GM21515 (cell line): ENCODE results near the gene SNED1.

ENCODE experiments used
- ATAC-seq: cut with Tn5 transposase; IDR thresholded peaks from one replicate; pipeline ENCODE4 v1.9.1; 2021; ENCODE audit not compliant: unreplicated experiment

Gene SNED1

DNA sequence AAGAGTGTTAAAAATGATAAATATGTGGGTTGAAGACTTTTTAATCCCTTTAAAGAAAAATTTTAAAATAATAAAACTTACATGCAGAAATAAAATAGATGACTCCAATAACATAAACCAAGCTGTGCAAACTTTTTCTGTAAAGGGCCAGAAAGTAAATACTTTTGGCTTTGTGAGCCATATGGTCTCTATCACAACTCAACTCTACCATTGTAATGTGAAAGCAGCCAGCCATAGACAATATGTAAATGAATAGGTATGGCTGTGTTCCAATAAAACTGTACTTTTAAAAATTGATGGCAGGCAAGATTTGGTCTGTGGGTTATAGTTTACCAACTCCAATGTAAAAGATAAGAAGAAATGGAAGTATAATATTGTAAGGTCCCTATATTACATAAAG is 45.2 kb downstream of the SNED1 start:
- no peak for ATAC-seq

DNA sequence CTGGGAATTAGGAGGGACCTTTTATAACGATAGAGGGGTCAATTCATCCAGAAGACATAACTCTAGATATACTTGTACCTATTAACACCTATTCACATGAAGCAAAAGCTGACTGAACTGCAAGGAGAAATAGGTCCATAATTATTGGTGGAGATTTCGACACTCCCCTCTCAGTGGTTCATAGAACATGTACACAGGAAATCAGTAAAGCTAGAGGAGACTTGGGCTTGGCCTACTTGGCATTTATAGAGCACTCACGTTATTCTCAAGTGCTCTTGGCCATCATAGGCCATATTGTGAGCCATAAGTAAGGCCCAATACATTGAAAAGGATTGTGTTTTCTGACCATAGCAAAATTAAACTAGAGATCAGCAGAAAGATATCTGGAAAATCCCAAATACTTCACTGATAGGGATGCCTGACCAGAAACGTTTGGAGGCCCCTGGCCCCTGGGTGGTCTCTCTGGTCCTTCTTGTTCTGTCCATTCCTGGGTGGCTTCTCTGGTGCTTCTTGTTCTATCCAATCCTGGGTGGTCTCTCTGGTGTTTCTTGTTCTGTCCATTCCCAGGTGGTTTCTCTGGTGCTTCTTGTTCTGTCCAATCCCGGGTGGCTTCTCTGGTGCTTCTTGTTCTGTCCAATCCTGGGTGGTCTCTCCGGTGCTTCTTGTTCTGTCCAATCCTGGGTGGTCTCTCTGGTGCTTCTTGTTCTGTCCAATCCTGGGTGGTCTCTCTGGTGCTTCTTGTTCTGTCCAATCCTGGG is 49.0 kb downstream of the SNED1 start:
- ATAC-seq, result no peak

DNA sequence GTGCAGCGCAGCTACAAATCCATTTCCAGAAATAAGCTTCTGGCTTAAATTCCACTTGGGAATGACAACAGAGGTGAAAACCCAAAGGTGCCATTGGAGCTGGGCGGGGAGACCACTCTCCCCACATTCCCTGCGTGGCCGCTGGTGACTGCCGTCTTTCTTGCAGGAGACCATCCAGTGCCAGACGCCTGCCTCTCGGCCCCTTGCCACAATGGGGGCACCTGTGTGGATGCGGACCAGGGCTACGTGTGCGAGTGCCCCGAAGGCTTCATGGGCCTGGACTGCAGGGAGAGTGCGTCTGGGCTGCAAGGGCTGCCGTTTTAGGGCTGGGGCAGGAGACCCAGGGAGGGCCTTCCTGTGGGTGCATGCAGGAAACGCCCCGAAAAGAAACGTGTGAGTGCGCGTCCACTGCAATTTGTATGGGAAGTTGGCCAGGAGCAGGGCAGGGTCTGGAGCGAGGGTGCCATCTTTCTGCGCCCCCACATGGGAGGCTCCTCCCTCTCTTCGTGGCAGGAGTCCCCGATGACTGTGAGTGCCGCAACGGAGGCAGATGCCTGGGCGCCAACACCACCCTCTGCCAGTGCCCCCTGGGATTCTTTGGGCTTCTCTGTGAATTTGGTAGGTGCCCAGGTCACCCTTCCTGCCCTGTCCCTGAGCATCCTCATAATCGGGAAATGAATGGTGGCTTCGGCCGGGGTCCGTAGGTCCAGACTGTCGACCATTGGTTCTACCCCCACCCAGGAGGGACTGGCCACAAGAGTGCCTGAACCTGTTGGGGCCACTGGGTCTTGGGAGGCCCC is 49.9 kb downstream of the SNED1 start:
- ATAC-seq, result no peak

DNA sequence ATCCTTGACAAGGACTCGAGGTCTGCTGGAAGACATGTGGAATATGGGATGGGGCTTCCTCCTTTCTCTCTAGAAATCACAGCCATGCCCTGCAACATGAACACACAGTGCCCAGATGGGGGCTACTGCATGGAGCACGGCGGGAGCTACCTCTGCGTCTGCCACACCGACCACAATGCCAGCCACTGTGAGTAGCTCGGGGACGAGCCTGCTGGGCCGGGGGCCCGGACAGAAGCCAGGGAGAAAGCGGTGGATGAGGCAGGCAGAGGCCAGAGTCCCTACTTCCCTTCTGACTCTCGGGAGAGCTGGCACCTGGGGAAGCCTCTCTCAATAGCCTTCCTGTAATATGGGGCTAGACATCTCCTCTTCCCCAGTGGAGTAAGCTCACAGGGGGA is 50.5 kb downstream of the SNED1 start:
- no peak for ATAC-seq

DNA sequence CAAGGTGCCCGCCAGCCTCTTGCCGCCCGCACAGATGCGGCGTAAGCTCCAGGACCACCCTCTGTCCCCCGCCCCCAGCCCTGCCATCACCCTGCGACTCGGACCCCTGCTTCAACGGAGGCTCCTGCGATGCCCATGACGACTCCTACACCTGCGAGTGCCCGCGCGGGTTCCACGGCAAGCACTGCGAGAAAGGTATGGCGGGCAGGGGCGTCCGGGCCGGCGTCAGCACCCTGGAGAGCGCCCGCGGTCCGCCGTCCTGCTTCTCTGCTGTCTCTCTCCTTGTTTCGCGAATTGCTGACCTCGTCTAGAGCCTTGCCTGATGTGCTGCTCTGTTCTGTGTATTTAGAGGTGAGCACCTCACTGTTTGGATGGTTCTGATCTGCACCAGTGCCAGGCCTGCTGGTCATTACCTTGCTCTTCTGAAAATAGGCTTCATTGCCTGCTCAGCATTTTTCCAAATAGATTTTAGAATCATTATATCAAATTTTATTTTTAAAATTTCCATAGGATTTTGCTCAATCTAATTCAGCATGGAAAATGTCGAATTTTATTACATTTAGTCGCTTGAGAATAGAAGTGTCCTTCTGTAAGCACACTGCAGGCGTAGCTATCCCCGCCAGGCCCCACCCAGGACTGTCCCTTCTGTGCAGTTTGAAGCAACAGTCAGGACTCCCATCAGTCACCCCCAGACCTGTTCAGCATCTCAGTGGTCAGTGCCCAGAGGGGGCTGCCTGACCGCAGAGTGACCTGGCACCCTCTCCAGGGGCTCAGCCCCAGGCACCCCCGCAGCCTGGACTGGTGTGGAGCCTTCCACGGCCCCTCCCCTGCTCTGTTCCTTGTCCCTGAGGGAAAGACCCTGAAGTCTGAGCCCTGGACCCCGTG is 51.6 kb downstream of the SNED1 start:
- ATAC-seq, result no peak

DNA sequence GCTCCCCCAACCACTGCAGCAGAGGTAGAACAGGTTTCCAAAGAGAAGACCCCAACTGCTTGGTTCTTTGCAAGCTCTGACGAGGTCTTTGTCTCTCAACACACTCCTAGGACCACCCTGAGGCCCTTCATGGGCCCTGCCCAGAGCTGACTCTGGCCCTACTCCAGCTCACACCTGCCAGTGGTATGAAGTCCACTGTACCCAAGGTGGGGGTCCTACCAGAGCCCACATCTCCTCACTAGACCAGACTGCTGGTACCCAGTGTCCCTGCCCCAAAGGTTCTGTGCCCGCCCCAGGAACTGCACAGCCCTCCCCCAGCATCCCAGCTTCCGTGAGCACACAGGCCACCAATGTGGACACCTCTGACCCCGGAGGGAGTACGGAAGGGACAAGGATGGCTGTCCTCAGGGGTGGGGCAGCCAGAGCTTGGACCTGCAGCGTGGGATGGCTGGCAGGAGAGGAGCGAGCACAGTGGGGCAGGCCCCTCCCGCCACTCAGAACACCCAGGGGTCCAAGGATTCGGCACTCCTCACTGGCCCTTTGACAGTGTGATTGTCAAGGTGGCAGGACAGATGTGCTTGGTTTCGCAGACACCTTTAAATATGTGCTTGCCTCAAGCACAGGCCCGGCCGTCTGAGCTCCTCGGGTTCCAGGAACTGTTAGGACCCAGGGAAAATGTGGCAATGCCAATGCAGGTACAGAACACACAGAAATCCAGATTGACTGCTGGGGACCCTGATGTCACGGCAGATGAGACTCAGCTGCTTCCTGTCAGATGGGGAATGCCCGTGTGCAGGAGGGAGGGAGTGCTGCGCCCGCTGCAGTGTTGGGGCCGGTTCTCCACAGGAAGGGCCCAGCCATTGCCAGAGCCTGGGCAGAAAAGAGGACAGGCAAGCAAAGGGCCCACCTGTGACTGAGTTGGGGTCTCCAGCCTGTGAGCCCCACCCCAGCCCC is 52.5 kb downstream of the SNED1 start:
- no peak for ATAC-seq

DNA sequence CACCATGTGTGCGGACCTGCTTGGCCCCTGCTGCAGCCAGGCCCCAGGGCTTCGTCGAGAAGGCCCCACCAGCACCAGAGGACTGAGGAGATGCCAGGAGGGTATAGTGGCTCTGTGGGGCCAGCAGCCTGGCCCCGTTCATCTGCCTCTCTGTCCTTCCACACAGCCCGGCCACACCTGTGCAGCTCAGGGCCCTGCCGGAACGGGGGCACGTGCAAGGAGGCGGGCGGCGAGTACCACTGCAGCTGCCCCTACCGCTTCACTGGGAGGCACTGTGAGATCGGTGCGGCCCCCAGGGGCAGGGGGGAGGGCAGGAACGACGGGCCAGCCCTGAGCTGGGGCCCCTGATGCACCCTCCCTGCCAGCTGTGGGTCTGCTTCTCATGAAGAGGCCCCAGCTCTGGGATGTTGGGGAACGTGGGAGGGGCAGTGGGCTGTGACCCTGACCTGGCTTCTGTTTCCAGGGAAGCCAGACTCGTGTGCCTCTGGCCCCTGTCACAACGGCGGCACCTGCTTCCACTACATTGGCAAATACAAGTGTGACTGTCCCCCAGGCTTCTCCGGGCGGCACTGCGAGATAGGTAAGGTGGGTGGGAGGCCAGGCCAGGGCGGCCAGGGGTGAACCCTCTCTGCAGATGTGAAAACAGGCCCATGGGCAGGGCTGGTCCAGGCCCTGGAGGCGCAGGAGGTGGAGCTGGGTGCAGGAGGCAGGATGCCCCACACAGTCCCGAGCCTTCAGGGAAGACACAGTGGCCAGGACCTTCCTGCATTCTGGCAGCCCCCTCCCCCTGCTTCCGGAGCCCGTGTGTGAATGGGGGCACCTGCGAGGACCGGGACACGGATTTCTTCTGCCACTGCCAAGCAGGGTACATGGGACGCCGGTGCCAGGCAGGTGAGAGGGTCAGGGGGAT is 53.4 kb downstream of the SNED1 start:
- ATAC-seq, result no peak

DNA sequence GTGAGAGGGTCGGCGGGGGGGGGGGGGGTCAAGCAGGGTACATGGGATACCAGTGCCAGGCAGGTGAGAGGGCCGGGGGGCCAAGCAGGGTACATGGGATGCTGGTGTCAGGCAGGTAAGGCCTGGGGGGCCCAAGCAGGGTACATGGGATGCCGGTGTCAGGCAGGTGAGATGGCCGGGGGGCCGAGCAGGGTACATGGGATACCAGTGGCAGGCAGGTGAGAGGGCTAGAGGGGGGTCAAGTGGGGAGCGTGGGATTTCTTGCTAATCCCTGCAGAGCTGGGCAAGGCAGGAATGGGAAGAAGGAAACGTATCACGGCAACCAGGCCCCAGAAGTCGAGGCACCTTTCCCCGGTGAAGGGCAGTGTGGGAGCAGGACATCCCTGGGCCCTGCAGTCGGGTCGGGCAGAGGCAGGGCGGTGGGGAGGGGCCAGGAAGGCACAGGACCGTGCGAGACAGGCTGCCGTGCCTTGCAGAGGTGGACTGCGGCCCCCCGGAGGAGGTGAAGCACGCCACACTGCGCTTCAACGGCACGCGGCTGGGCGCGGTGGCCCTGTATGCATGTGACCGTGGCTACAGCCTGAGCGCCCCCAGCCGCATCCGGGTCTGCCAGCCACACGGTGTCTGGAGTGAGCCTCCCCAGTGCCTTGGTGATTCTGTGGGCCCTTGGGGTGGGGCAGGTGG is 54.4 kb downstream of the SNED1 start:
- no peak for ATAC-seq

DNA sequence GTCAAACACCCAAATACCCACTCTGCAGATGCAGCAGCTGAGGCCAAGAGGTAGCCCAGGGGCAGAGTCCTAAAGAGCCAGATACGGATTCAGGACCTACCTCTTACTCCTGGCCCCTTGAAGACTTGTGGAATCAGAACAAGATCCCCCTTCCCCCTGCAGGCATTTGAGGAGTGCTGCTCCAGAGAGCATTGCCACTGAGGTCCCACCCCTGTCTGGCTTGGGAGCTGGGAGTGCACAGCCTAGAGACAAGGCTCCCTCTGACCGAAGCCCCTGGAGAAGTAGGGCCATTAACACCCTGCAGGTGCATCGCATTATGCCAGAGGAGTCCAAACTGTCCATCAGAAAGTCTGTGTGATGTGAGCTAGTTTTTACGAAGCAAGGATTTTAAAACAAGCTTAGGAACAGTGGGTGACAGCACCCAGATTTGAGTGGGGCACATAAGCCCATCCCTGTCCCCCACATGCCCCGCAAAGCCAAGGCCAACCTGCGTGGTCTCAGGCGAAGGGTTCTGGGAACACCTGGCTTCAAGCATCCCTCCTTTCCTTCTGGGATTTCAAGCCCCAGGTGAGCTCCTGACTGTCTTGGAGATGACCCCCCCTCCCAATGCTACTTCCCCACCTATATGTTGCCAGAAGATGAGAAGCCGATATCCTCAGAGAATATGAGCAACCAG is 55.3 kb downstream of the SNED1 start:
- ATAC-seq, result no peak

DNA sequence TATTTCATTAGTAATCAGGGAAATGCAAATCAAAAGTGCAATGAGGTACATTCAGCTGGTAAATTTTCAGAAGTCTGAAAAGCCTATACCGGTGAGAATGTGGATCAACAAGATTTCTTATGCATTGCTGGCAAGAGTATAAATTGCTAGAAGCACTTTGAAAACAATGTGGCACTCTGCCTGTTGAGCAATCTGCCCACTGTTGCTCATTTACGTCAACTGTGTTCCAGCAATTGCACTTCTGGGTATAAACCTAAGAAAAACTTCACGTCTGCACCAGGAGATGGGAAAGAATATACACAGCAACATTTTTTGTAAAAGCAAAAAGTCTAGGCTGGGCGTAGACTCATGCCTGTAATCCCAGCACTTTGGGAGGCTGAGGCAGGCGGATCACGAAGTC is 62.9 kb downstream of the SNED1 start:
- no peak for ATAC-seq

DNA sequence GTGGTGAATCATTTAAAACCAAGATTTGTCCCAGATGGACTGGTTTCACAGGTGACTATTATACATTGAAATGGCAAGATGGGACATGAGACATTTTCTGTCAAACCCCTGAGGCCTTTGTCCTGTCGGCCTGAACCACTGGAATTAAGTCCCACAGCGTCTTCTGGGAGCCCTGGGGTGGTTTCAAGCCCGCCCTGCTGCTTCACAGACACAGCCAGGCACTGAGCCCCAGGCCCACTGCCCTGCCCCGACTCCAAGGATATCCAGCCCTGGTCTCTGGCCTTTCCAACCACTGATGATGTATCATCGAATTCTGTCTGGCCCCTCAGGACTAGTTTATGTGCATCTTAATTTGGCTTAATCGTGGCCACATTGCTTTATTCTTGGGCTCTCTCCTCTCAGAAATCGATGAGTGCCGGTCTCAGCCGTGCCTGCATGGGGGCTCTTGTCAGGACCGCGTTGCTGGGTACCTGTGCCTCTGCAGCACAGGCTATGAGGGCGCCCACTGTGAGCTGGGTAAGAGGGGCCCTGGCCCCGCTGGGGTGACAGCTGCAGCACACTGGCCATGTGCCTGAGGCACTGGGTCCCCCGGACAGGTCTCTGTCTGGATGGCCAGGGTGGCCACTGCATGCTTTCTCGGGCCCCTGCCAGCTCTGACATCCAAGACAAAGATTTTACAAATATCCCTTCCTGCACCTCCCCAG is 64.1 kb downstream of the SNED1 start:
- ATAC-seq, result no peak

DNA sequence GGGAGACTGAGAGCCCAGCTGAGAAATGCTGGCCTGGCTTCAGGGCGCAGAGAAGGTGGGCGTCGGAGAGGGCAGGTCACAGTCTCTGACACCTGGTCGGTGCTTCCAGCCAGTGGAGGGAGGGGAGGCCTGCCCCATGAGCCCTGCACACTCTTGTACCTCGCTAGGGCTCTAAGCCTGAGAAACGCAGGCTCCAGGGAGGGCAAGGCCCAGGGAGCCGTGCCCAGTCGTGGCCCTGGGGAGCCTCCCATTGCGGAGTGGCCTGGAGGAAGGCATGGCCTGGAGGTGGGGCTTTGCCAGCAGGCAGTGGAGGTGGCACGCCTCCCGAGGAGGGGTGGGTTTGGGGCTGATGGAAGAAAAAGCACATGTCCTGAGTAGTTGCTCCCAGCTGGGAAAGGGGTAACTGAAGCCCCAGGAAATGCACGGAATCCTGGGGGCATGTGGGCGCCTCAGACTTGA is 64.7 kb downstream of the SNED1 start:
- ATAC-seq, result no peak

DNA sequence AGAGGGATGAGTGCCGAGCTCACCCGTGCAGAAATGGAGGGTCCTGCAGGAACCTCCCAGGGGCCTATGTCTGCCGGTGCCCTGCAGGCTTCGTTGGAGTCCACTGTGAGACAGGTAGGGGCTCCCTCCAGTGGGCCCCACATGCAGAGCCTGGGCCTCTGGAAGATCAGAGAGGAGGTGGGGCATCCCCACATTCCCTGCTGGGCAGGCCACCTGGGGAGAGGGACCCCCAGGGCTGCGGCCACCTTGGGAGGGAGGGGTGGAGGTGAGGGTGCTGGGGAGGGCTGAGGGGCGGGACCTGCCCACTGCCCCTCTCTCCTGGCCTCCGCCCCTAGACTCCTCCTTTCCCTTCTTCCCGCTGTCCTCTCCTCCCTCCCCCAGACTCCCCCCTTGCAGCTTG is 65.2 kb downstream of the SNED1 start:
- ATAC-seq, result no peak

DNA sequence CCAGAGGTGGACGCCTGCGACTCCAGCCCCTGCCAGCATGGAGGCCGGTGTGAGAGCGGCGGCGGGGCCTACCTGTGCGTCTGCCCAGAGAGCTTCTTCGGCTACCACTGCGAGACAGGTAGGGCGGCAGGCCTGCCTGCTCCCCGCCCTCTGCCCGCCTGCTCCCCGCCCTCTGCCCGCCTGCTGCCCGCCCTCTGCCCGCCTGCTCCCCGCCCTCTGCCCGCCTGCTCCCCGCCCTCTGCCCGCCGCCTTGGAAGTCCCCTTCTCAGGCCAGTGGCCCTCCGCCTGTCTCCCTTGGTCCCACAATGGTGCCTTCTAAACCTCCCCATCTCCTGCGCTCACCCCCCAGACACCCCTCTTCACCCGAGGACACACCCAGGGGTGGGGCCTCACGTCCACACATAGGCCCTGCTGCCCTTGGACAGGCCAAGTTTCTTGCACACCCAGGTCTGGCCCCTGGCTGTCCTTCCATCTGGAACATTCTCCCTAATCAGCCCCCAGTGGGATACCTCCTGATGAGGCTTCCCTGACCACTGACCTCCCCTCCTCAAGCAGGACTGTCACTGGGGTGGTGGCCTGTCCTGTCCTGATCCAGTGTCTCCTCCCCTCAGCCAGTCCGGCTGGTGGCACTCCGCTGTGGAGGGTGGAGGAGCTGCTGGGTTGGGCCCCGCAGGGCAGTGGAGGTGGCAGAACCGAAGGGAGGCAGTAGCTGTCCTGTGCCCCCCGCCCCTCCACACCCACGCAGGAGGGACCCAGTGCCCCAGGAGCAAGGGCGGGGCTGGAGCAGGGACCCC is 65.8 kb downstream of the SNED1 start:
- ATAC-seq, result no peak

DNA sequence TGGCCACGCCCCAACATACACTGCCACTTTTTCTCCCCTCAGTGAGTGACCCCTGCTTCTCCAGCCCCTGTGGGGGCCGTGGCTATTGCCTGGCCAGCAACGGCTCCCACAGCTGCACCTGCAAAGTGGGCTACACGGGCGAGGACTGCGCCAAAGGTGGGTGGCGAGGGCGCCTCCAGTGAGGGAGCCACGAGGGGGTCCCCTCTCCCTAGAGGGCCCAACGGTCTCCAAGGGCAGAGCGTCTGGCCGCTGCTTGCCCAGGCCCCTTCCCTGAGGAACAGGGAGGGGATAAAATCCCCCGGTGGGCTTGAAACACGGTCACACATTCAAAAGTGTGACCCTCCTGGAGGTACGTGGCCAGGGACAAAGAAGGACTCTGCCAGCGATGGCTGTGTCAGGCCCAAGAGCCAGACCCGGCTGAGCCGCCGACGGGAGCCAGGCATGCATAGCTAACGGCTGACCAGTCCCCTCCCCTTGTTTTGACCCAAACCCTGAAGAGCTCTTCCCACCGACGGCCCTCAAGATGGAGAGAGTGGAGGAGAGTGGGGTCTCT is 66.5 kb downstream of the SNED1 start:
- no peak for ATAC-seq

DNA sequence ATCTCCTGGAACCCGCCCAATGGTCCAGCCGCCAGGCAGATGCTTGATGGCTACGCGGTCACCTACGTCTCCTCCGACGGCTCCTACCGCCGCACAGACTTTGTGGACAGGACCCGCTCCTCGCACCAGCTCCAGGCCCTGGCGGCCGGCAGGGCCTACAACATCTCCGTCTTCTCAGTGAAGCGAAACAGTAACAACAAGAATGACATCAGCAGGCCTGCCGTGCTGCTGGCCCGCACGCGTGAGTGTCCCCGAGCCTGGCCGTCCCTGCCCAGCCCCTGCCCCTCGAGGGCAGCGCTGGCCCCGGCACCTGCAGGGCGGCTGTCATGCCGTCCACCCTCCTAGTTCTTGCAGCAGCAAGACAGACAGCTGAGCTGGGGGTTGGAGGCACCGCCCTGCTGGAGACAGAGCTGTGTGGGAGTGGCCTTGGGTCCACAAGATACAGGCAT is 67.0 kb downstream of the SNED1 start:
- ATAC-seq, result no peak
